CD4-positive, alpha-beta memory T cell (primary cell): ENCODE data around the gene KRTAP10-1. TPM values are rescaled to one million over a fixed set of nuclear protein-coding genes. Genes with fewer than 3 reads are reported as not detected.
"Not testable (repeated sequence)": the region's sequence is repeated elsewhere in the genome, so short reads cannot be mapped to it uniquely, and the experiment has no call there.

Experiments
- CTCF ChIA-PET: fragments of 350-600 bp; sonication (Branson Sonifier 250); formaldehyde crosslinking; loops from one replicate; lab custom pipeline; 2021; ENCODE audit warnings: inconsistent platforms; ENCODE audit not compliant: partially characterized antibody; lab: Charles Lee
- POLR2A ChIA-PET: fragments of 350-600 bp; sonication (Branson Sonifier 250); formaldehyde crosslinking; loops from one replicate; lab custom pipeline; 2021; ENCODE audit not compliant: partially characterized antibody; lab: Charles Lee
- DNase-seq, 5 donors: peaks; one replicate each; pipeline versions ENCODE4 v3.0.0 to v3.0.0-alpha.2; 2020 to 2022; ENCODE audit warnings: mixed read lengths in 1 of 5
- H3K27ac ChIP-seq: one replicate; pipeline ENCODE4 v1.7.0; 2013; ENCODE audit warnings: low read depth, low read length
- H3K27me3 ChIP-seq: 2 replicates; pipeline ENCODE4 v1.7.0; 2013; ENCODE audit warnings: mild to moderate bottlenecking, low read length, moderate library complexity; ENCODE audit not compliant: insufficient read depth
- H3K36me3 ChIP-seq: 2 replicates; pipeline ENCODE4 v1.7.0; 2013; ENCODE audit warnings: mild to moderate bottlenecking, low read length, moderate library complexity; ENCODE audit not compliant: insufficient read depth
- H3K4me1 ChIP-seq: 2 replicates; pipeline ENCODE4 v1.7.0; 2013; ENCODE audit warnings: mild to moderate bottlenecking, low read length, moderate library complexity; ENCODE audit not compliant: insufficient read depth
- H3K4me3 ChIP-seq, 2 donors: one replicate each; pipeline ENCODE4 v1.7.0; 2013; ENCODE audit warnings: low read length in 2 of 2, mild to moderate bottlenecking in 1 of 2
- H3K9me3 ChIP-seq, 2 donors: one replicate each; pipeline ENCODE4 v1.7.0; 2013; ENCODE audit warnings: low read length in 2 of 2, control low read depth in 1 of 2; ENCODE audit not compliant: control insufficient read depth in 1 of 2
- H3K27ac Mint-ChIP-seq, 7 donors: one replicate each; pipeline ENCODE4 v1.8.0; 2020 to 2021; ENCODE audit warnings: mixed read lengths in 7 of 7, mild to moderate bottlenecking in 6 of 7, inconsistent platforms in 3 of 7, moderate library complexity in 3 of 7
- H3K27me3 Mint-ChIP-seq, 2 donors: one replicate each; pipeline ENCODE4 v1.8.0; 2020 to 2021; ENCODE audit warnings: mixed read lengths in 2 of 2
- H3K36me3 Mint-ChIP-seq, 2 donors: one replicate each; pipeline ENCODE4 v1.8.0; 2020 to 2021; ENCODE audit warnings: mixed read lengths in 2 of 2, inconsistent platforms in 1 of 2, mild to moderate bottlenecking in 1 of 2
- H3K4me1 Mint-ChIP-seq, 4 donors: one replicate each; pipeline ENCODE4 v1.8.0; 2020 to 2021; ENCODE audit warnings: mixed read lengths in 4 of 4, mild to moderate bottlenecking in 1 of 4
- H3K4me3 Mint-ChIP-seq, 8 donors: one replicate each; pipeline ENCODE4 v1.8.0; 2020 to 2021; ENCODE audit warnings: mixed read lengths in 8 of 8, mild to moderate bottlenecking in 7 of 8, moderate library complexity in 6 of 8, inconsistent platforms in 3 of 8
- H3K9me3 Mint-ChIP-seq, 8 donors: one replicate each; pipeline ENCODE4 v1.8.0; 2020 to 2021; ENCODE audit warnings: mixed read lengths in 8 of 8, mild to moderate bottlenecking in 5 of 8, inconsistent platforms in 3 of 8, moderate library complexity in 1 of 8
- intact Hi-C: fragments of 100-400 bp; cut with micrococcal nuclease; formaldehyde crosslinking; loops from one replicate; pipeline ENCODE4 v1.15.1; 2023
- polyA plus RNA-seq, 2 donors: library from polyadenylated mRNA; unstranded; fragments of 300-500 nt; fragmentation: Illumina TruSeq; gene quantifications; one replicate each; pipeline ENCODE4 v1.2.3, GENCODE V29; 2021
- total RNA-seq, 2 experiments: library from RNA; stranded (reverse); gene quantifications; one replicate each; pipeline ENCODE4 v1.2.3, GENCODE V29; 2021

KRTAP10-1 gene
- total and polyA plus RNA-seq, 4 experiments from 2014 or later: not detected

- Histone ChIP-seq H3K36me3 (no peaks in the 10 kb centered on the region), H3K27ac (no peak overlapping the region), H3K9me3 (no peaks in the 10 kb centered on the region), H3K27me3 (no peaks in the 10 kb centered on the region), H3K4me1 (peaks cover 10% of the 10 kb centered on the region), H3K4me3 (no peak overlapping the region)
- Mint-ChIP-seq H3K36me3 (no peaks in the 10 kb centered on the region), H3K4me1 (no peaks in the 10 kb centered on the region), H3K27me3 (no peaks in the 10 kb centered on the region), H3K9me3 (no peaks in the 10 kb centered on the region), H3K4me3 (no peak overlapping the region), H3K27ac (no peak overlapping the region)
- ChIA-PET POLR2A (no interaction called here), CTCF (interaction anchor here (0.7 to 11.0 kb wide), 4 partner anchors 233 to 293 kb away, joined by 4 to 269 read pairs (median 50); partner anchors contain the start of gene UBE2G2)
- intact Hi-C loops: no loop called here
- no peak for DNase-seq
Observed at GRCh38 chr21:44507673-44508425, 32.1 kb downstream of the KRTAP10-1 start.

- no peaks in the 10 kb centered on the region for H3K9me3 ChIP-seq
- intact Hi-C loops: no loop called here
- POLR2A ChIA-PET: no interaction called here
Observed at GRCh38 chr21:44506279-44507255, 33.4 kb downstream of the KRTAP10-1 start.

GRCh38 chr21:44505673-44506278, 34.2 kb downstream of the KRTAP10-1 start:
- H3K4me3 Mint-ChIP-seq: no peak overlapping the region
- no peak overlapping the region for H3K27ac ChIP-seq
- no peaks in the 10 kb centered on the region for H3K36me3 ChIP-seq
- H3K27ac Mint-ChIP-seq: no peak overlapping the region
- no peaks in the 10 kb centered on the region for H3K27me3 ChIP-seq
- peaks cover 6% of the 10 kb centered on the region for H3K4me1 ChIP-seq
- H3K9me3 Mint-ChIP-seq: no peaks in the 10 kb centered on the region
- peaks cover 0 to 1% (median 0%) of the 10 kb centered on the region in 4 donors for H3K4me1 Mint-ChIP-seq
- intact Hi-C loops: no loop called here
- DNase-seq: no peak
- H3K36me3 Mint-ChIP-seq: no peaks in the 10 kb centered on the region
- H3K4me3 ChIP-seq: no peak overlapping the region
- H3K27me3 Mint-ChIP-seq: peaks cover 0 to 3% of the 10 kb centered on the region in 2 donors
- ChIA-PET CTCF (interaction anchor here (1.1 to 11.0 kb wide), 2 partner anchors 12 to 236 kb away, joined by 3 to 269 read pairs; no protein-coding TSS in a partner anchor), POLR2A (no interaction called here)
- no peaks in the 10 kb centered on the region for H3K9me3 ChIP-seq

More at GRCh38 chr21:44506279-44507255, 33.4 kb downstream of the KRTAP10-1 start:
- peaks cover 0 to 1% (median 0%) of the 10 kb centered on the region in 4 donors for H3K4me1 Mint-ChIP-seq
- no peaks in the 10 kb centered on the region for H3K36me3 ChIP-seq
- H3K4me3 ChIP-seq: no peak overlapping the region
- CTCF ChIA-PET: interaction anchor here (0.7 to 11.0 kb wide), 3 partner anchors 13 to 287 kb away, joined by 3 to 269 read pairs (median 4); no protein-coding TSS in a partner anchor
- H3K27ac ChIP-seq: no peak overlapping the region
- H3K4me3 Mint-ChIP-seq: no peak overlapping the region
- H3K27ac Mint-ChIP-seq: no peak overlapping the region
- no peaks in the 10 kb centered on the region for H3K27me3 ChIP-seq
- H3K9me3 Mint-ChIP-seq: no peaks in the 10 kb centered on the region
- no peaks in the 10 kb centered on the region for H3K27me3 Mint-ChIP-seq
- no peaks in the 10 kb centered on the region for H3K36me3 Mint-ChIP-seq
- peaks cover 10% of the 10 kb centered on the region for H3K4me1 ChIP-seq
- DNase-seq: no peak

DNA sequence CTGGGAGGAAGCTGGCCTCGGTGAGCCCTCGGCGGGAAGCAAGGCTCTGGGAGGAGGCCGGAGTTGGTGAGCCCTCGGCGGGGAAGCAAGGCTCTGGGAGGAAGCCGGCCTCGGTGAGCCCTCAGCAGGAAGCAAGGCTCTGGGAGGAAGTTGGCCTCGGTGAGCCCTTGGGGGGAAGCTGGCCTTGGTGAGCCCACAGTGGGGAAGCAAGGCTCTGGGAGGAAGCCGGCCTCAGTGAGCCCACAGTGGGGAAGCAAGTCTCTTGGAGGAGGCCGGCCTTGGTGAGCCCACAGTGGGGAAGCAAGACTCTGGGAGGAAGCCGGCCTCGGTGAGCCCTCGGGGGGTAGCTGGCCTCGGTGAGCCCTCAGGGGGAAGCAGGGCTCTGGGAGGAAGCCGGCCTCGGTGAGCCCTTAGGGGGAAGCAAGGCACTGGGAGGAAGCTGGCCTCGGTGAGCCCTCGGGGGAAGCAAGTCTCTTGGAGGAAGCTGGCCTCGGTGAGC, 36.0 kb downstream of the KRTAP10-1 start:
- POLR2A ChIA-PET: interaction anchor here (0.7 kb wide), 1 partner anchor 23 kb away, joined by 3 read pairs; no protein-coding TSS in a partner anchor
- Histone ChIP-seq H3K36me3 (no peaks in the 10 kb centered on the region), H3K4me1 (no peaks in the 10 kb centered on the region), H3K9me3 (no peaks in the 10 kb centered on the region), H3K4me3 (no peak overlapping the region), H3K27me3 (no peaks in the 10 kb centered on the region), H3K27ac (no peak overlapping the region)
- no peaks in the 10 kb centered on the region for H3K9me3 Mint-ChIP-seq
- no peaks in the 10 kb centered on the region for H3K36me3 Mint-ChIP-seq
- no peak for DNase-seq
- no peak overlapping the region for H3K4me3 Mint-ChIP-seq
- H3K27me3 Mint-ChIP-seq: peaks cover 0 to 3% of the 10 kb centered on the region in 2 donors
- H3K27ac Mint-ChIP-seq: peak overlapping the region in 1 of 7 donors; percentile 29
- intact Hi-C loops: no loop called here
- CTCF ChIA-PET: interaction anchor here (1.5 kb wide), 1 partner anchor 289 kb away, joined by 5 read pairs; no protein-coding TSS in a partner anchor
- peaks cover 0 to 1% (median 0%) of the 10 kb centered on the region in 4 donors for H3K4me1 Mint-ChIP-seq

- H3K4me1 ChIP-seq, DNase-seq, H3K27me3 Mint-ChIP-seq, H3K27ac Mint-ChIP-seq, H3K4me3 ChIP-seq, H3K9me3 ChIP-seq, H3K4me1 Mint-ChIP-seq, H3K4me3 Mint-ChIP-seq, H3K27me3 ChIP-seq, H3K36me3 Mint-ChIP-seq, intact Hi-C loops, H3K36me3 ChIP-seq, H3K27ac ChIP-seq, H3K9me3 Mint-ChIP-seq: not testable (repeated sequence)
- CTCF ChIA-PET: interaction anchor here (1.5 to 2.8 kb wide), 2 partner anchors 7 to 290 kb away, joined by 5 to 14 read pairs; no protein-coding TSS in a partner anchor
- POLR2A ChIA-PET: interaction anchor here (0.6 to 1.1 kb wide), 3 partner anchors 10 to 290 kb away, joined by 3 read pairs; no protein-coding TSS in a partner anchor
Observed at GRCh38 chr21:44503006-44503889, 36.7 kb downstream of the KRTAP10-1 start.
